Sigmoid colon (tissue), 4 donors: ENCODE measurements around the gene GMDS.

Experiments
- EP300 ChIP-seq, 4 donors: sonication (generic); formaldehyde crosslinking; IDR thresholded peaks; one replicate each; pipeline ENCODE4 v1.6.1; 2017; ENCODE audit warnings: antibody characterized with exemption in 4 of 4
- POLR2A ChIP-seq, 2 donors: fragments of 450-650 bp; IDR thresholded peaks; one replicate each; pipeline ENCODE4 v1.6.1; 2016; ENCODE audit warnings: antibody characterized with exemption in 2 of 2, mild to moderate bottlenecking in 2 of 2, moderate library complexity in 2 of 2
- POLR2AphosphoS5 ChIP-seq, 4 donors: sonication (generic); formaldehyde crosslinking; IDR thresholded peaks; one replicate each; pipeline ENCODE4 v1.6.1; 2017; ENCODE audit warnings: antibody characterized with exemption in 4 of 4
- TF ChIP-seq, protein P1 (sequence below), 4 experiments: fragments of 450-650 bp in 3 of 4; fragments of 200-600 bp in 1 of 4; IDR thresholded peaks; one replicate each; pipeline ENCODE4 v1.5.1; 2016 to 2019; ENCODE audit warnings: antibody characterized with exemption in 4 of 4, mild to moderate bottlenecking in 3 of 4, moderate library complexity in 2 of 4

DNA sequence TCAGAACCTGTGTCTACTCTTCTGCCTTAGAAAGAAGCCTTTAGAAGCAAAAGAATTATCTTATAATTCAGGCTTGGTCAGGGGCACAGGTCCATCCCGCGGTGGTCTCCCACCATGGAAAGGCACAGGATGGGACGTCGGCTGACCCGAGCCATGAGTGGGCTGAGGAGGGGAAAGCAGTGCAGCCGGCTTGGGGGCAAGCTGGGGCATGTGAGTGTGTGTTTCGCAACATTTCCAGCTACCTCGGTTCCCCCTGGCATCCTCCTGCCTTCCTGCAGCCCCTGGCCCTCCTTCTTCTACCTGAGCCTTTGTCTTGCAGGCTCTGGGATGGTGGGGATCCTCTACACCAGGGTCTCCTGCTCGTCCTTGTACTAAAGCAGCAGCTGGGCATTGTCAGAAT, 664.8 kb downstream of the GMDS start:
- TF ChIP-seq, protein P1, sequence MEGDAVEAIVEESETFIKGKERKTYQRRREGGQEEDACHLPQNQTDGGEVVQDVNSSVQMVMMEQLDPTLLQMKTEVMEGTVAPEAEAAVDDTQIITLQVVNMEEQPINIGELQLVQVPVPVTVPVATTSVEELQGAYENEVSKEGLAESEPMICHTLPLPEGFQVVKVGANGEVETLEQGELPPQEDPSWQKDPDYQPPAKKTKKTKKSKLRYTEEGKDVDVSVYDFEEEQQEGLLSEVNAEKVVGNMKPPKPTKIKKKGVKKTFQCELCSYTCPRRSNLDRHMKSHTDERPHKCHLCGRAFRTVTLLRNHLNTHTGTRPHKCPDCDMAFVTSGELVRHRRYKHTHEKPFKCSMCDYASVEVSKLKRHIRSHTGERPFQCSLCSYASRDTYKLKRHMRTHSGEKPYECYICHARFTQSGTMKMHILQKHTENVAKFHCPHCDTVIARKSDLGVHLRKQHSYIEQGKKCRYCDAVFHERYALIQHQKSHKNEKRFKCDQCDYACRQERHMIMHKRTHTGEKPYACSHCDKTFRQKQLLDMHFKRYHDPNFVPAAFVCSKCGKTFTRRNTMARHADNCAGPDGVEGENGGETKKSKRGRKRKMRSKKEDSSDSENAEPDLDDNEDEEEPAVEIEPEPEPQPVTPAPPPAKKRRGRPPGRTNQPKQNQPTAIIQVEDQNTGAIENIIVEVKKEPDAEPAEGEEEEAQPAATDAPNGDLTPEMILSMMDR (IDR thresholded peaks at IDR 0.05), result no peak
- TF ChIP-seq POLR2A (IDR thresholded peaks at IDR 0.05), result no peak
- TF ChIP-seq POLR2AphosphoS5 (IDR thresholded peaks at IDR 0.05), result no peak
- no peak for TF ChIP-seq EP300 (IDR thresholded peaks at IDR 0.05)
